C4-2B (cell line): ENCODE measurements around the gene CCDC91.

Experiments
- H3K27ac ChIP-seq: fragments of 450-650 bp; 2 replicates; pipeline ENCODE4 v1.5.1; 2017
- ZFX ChIP-seq: fragments of 450-650 bp; IDR thresholded peaks from 2 replicates; pipeline ENCODE4 v1.6.1; 2017
- TF ChIP-seq, protein P1 (sequence below): fragments of 450-650 bp; conservative IDR thresholded peaks from 2 replicates; pipeline ENCODE4 v1.5.1; 2017; ENCODE audit warnings: mild to moderate bottlenecking

CCDC91 gene

DNA sequence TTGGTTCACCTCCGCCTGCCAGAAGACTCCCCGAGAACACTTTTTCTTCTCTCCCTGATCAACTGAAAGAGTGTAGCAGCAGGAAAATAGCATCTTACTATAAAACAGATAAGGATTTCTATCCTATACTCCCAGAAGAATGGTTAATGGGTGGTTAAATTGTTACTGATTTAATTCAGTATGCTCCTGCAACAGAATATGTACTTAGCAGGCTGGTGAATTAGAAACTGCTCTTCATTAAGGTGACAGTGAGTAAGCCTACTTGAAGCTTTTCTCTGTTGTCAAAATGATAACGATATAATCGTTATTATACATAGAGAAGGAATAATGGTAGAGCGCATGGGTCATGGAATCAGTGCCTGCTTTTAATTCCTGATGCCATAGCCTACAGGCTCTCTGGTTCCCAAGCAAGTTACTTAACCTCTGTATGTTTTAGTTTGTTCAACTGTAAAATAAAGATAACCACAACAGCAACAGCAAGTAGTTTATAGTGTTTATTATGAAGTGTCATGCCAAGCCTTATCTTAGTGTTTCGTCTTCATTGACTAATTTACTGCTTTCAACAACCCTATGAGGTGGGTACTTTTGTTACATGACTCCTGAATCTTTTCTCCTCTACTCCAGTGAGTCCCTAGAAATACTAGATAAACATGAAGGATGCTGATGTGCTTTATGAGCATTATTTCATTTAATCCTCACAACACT is 392.6 kb downstream of the CCDC91 start:
- no peak for TF ChIP-seq ZFX
- TF ChIP-seq, protein P1, sequence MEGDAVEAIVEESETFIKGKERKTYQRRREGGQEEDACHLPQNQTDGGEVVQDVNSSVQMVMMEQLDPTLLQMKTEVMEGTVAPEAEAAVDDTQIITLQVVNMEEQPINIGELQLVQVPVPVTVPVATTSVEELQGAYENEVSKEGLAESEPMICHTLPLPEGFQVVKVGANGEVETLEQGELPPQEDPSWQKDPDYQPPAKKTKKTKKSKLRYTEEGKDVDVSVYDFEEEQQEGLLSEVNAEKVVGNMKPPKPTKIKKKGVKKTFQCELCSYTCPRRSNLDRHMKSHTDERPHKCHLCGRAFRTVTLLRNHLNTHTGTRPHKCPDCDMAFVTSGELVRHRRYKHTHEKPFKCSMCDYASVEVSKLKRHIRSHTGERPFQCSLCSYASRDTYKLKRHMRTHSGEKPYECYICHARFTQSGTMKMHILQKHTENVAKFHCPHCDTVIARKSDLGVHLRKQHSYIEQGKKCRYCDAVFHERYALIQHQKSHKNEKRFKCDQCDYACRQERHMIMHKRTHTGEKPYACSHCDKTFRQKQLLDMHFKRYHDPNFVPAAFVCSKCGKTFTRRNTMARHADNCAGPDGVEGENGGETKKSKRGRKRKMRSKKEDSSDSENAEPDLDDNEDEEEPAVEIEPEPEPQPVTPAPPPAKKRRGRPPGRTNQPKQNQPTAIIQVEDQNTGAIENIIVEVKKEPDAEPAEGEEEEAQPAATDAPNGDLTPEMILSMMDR: no peak
- H3K27ac ChIP-seq: no peak overlapping the region

DNA sequence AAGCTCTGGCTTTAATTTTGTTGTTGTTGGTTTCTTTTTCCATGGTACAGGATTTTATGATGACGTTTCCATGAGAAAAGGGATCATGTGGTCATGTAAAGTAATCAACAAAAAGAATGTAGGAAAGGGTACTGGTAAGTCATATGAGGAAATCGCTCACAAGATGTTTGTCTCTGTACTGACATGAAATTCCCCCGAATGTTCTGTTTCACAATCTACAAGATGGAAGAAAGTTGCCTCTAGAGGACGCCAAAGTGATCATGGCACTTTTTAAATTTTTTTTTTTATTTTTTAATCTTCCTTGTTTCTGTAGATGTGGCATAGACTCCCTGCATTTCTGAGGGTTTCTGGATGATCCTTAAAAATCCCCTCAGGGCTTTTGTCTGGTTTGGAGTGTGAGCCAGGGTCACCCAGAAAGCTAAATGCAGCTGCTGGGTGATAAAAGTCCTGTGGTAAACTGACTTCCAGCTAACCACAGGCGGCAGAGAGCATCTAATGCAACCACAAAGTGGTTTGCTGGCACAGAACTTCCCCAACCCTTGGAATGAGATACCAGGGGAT is 393.5 kb downstream of the CCDC91 start:
- no peak for TF ChIP-seq ZFX
- TF ChIP-seq, protein P1: peak; percentile 42
- H3K27ac ChIP-seq: no peak overlapping the region

GRCh38 chr12:28585146-28585545 is 394.9 kb downstream of the CCDC91 start:
- H3K27ac ChIP-seq: no peak overlapping the region
- TF ChIP-seq, protein P1: no peak
- TF ChIP-seq ZFX: no peak

DNA sequence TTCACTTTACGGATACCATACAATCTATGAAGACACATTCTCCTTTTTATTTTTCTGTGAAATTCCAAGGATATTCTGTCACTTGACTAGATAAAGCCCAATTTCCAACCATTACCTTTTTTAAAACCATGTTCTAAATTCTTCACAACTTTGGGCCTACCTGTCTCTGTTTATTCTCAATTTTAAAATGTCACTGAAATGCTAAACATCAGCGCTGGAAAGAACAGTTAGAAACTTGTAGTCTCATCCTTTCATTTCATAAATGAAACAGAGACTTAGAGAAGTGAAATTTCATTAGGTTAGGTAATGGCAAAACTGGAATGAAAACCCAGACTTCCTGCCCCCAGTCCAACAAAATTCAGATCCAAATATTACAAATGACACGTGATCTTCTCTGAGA is 396.2 kb downstream of the CCDC91 start:
- TF ChIP-seq, protein P1: no peak
- no peak for TF ChIP-seq ZFX
- no peak overlapping the region for H3K27ac ChIP-seq

- H3K27ac ChIP-seq: no peak overlapping the region
- no peak for TF ChIP-seq ZFX
- TF ChIP-seq, protein P1: no peak
Measured at GRCh38 chr12:28591831-28592230, 401.6 kb downstream of the CCDC91 start.
